ENCODE measurements around the gene HS6ST1.
"Not testable (repeated sequence)": the region's sequence is repeated elsewhere in the genome, so short reads cannot be mapped to it uniquely, and the experiment has no call there.

HS6ST1 gene

DNA sequence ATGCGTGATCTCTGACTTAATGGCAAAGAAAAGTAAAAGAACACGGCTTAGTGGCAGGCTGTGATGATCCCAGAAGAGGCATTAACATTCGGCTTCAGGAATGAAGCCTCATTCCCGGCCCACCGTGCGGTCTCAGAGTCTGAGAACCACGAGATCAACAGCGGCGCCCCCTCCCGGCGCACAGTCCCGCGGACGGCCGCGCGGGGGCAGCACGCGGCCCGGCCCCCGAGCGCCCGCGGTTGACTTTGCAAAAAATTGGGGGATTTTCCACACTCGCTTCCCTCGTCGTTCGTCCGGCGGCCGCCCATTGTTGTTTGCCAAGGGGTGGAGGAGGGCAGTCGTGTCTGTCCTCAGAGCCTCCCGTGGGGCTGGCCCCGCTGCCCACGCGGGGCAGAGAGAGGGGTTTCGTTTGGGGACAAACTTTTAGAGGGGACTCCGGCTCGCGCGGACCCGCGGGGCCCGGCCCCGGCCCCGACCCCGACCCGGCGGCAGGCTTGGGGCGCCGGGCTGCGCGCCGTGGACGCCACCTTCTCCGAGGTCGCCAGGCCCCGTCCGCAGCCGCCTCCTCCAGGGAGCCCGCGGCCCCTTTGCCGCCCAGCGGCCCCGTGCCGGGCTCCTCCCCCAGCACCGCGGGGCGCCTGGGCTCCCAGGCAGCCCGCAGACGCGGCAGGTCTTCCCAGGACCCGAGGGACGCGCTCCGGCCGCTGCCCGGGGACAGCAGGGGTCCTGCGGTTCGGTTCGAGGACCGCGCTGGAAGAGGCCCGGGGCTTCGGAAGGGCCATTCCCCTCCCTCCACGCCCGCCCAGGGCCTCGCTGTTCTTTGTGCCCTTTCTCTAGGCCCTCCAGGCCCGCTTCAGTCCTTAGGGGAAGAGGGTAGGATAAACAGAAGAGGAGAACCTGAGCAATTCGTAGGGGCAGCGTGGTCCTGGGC lies 3.4 kb upstream of the HS6ST1 start:
- Mint-ChIP-seq H3K27ac (no peak overlapping the region), H3K4me1 (peaks cover 9% of the 10 kb centered on the region)

DNA sequence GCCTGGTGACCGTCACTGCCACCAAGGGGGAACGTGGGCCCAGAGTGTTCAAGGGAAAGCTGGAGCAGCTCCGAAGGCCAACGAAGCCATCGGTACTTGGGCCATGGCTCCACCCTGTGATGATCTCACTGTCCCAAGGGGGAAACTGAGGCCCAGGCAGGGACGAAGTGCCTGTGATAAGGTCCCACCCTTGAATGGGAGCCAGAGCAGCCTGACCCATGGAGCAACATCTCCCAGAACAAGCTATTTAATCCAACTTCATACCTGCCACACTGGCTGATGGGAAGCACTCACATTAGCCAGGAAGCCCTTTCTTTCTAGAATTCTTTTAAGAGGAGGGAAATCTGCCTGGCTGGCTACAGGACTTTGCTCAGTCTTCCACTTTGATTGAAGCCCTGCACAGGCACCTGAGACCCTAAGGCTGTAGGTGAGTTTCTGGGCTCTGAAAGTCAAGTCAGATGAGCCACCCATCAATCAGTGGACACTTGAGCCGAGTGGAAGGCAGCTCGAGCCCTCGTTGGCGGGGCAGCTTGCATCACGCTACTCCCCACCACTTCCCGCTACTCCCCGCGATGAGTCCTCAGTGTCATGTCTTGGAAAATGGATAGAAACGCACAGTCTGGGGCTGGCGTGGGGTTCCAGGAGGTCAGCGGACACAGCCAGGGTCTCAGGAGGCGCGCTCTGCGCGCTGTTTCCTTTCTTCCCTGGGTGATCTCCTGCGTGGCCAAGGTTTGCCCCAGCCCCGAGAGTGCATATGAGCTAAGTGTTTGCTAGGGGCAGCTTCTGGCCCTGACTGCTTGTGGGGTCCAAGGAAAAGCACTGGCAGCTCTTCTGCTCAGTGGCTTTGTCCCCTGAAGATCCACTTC lies 2.5 kb upstream of the HS6ST1 start:
- no peak for ATAC-seq (ENCODE audit: low read depth)
- Mint-ChIP-seq H3K27me3 (peaks cover 2% of the 10 kb centered on the region), H3K4me3 (peak overlapping the region; percentile 82), H3K36me3 (no peaks in the 10 kb centered on the region), H3K27ac (no peak overlapping the region), H3K4me1 (peaks cover 16% of the 10 kb centered on the region), H3K9me3 (no peaks in the 10 kb centered on the region)
- peak in 1 of 2 donors; percentile 12 for DNase-seq (ENCODE audit: low spot score in 2 of 2)

More for the DNA sequence above, 3.4 kb upstream of the HS6ST1 start:
- H3K9me3 Mint-ChIP-seq, result no peaks in the 10 kb centered on the region
- peak overlapping the region; percentile 82 for H3K4me3 Mint-ChIP-seq
- ATAC-seq (ENCODE audit: low read depth) (peak; percentile 52), DNase-seq (ENCODE audit: low spot score in 2 of 2) (peak; percentile 89)
- H3K36me3 Mint-ChIP-seq, result no peaks in the 10 kb centered on the region
- peaks cover 2% of the 10 kb centered on the region for H3K27me3 Mint-ChIP-seq

DNA sequence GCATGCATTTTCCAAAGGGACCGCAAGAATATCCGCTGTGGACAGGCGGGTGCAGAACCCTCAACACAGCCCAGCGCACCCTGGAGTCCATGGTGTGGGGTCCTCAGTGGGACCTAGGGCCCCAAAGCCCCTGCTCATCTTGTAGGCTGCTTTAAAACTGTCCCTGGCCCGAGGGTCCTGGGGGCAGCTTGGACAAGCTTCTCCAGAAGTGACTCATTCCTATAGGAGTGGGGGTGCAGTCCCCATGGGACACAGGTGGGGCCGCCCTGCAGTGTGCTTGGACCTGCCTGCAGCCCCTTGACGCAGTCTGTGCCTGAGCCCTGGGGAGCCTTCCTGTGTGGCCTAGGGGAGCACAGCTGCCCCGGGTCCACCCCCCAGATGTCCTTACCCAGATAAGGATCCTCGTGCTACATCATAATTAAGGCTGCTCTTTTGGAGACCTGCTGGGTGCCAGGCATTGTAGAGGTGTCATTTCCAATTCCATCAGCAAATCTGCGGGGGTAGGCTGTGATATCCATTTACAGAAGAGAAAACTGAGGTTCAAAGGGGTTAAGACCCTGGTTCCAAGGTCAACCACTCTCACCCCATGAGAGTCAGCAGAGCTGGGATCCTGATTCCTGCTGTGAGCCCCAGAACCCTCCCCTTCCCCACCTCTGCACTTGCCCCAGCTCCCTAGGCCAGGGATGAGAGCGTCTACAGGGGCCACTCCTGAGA lies 1.7 kb upstream of the HS6ST1 start:
- Mint-ChIP-seq H3K27me3 (peaks cover 2% of the 10 kb centered on the region), H3K36me3 (peaks cover 1% of the 10 kb centered on the region), H3K4me3 (peak overlapping the region; percentile 72), H3K9me3 (no peaks in the 10 kb centered on the region), H3K4me1 (peaks cover 18% of the 10 kb centered on the region), H3K27ac (no peak overlapping the region)
- DNase-seq (ENCODE audit: low spot score in 2 of 2) (peak in 1 of 2 donors; percentile 11), ATAC-seq (ENCODE audit: low read depth) (no peak)

DNA sequence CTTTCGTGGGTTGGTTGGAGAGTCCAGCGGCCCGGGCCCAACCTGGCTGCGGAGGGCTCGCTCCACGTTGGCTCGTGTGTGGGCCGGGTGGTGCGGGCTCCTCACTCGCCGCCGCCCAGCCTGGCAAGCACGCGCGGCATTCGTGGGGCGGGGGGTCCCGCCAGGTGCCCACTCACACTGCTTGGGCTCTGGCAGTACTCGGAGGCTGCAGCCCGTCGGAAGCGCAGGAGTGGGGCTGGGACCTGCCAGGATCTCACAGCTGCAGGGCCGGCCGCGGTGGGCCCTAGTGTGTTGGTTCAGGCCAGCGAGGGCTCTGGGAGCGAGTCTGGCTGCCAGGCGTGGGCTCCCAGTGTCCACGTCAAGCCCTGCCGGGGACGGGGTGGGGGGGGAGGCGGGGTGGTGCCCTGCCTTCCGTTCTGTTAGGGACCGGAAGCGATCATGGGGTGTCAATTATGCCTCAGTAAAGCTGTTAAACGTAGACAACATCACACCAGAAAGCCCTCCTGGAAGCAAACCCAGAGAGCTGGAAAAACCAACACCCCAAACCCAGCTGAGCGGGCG lies 1.0 kb upstream of the HS6ST1 start:
- peak overlapping the region; percentile 72 for H3K4me3 Mint-ChIP-seq
- ATAC-seq (ENCODE audit: low read depth) (no peak), DNase-seq (ENCODE audit: low spot score in 2 of 2) (peak in 1 of 2 donors; percentile 16)
- H3K36me3 Mint-ChIP-seq, result peaks cover 5% of the 10 kb centered on the region
- peaks cover 23% of the 10 kb centered on the region for H3K4me1 Mint-ChIP-seq
- H3K27me3 Mint-ChIP-seq, result peaks cover 2% of the 10 kb centered on the region
- H3K9me3 Mint-ChIP-seq, result no peaks in the 10 kb centered on the region
- H3K27ac Mint-ChIP-seq, result no peak overlapping the region

DNA sequence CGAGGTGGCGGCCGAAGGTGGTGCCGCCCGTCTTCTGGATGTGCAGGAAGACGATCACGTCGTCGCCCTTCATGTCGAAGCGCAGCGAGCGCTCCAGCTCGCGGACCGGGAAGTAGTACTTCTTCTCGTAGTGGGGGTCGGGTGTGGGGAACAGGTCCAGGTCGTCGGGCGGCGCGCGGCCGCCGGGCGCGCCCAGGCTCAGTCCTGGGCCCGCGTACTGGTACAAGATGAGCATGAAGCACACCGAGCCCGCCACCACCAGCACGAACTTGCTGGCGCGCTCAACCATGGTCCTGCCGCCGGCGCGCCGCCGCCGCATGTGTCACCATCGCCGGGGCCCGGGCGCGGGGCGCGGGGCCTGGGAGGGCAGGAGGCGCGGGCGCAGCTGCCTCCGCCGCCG lies 423 bp downstream of the HS6ST1 start:
- not testable (repeated sequence) for H3K27me3 Mint-ChIP-seq

DNA sequence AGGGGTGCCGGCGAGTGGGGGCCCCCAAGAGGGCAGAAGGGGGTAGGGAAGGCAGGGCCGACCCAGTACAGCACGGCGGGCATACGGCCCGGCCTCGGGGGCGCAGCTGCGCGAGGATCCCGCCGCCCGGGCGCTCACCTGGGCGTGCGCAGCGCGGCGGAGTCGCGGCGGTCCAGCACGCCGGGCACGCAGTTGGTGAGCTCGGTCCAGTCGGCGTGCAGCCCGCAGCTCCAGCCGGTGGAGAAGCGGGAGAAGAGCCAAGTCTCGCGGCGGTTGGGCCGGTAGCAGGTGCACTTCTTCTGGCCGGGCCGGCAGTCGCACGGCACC lies 806 bp downstream of the HS6ST1 start:
- not testable (repeated sequence) for H3K9me3 Mint-ChIP-seq; DNase-seq (ENCODE audit: low spot score in 2 of 2); H3K36me3 Mint-ChIP-seq; ATAC-seq (ENCODE audit: low read depth); H3K27me3 Mint-ChIP-seq
- H3K4me1 Mint-ChIP-seq, result peaks cover 29% of the 10 kb centered on the region
- peak overlapping the region; percentile 86 for H3K27ac Mint-ChIP-seq
- H3K4me3 Mint-ChIP-seq, result peak overlapping the region; percentile 97

More for the DNA sequence above, 423 bp downstream of the HS6ST1 start:
- H3K27ac Mint-ChIP-seq, H3K9me3 Mint-ChIP-seq, H3K36me3 Mint-ChIP-seq: not testable (repeated sequence)
- Mint-ChIP-seq H3K4me1 (peaks cover 29% of the 10 kb centered on the region), H3K4me3 (peak overlapping the region; percentile 67)
- ATAC-seq (ENCODE audit: low read depth), result peak; percentile 11
- peak in 1 of 2 donors; percentile 43 for DNase-seq (ENCODE audit: low spot score in 2 of 2)

DNA sequence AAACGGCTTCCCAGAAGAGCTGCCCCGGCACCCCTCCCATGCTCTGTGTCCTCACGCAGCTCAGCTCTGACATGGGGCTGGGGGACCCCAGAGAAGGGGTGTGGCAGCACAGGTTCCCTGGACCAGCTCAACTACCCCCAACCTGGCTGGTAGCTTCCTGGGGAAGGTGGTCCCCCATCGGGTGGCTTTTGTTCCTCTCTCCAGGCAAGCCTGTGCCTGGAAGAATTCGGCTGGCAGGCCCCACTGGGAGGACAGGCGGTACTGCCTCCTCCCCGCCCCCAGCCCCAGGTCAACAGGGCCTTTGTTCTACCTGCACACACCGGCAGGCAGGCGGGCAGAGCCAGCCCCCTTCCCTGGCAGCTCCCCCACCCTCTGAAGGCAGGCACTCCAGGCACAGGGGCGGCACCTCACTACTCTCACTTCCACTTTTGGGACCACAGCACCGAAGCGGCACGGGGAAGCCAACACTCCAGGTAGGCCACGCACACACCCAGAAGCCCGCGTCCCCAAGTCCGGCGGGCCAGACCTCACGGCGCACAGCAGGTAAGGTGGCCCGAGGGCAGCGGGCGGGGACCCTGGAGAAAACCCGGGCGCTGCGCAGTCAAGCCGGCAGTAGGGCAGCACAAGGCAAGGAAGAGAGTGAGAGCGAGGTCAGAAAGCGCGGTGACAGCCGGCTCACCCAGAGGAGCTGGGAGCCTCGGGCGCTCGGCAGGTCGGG lies 1.3 kb downstream of the HS6ST1 start:
- peak overlapping the region; percentile 97 for H3K4me3 Mint-ChIP-seq
- H3K27ac Mint-ChIP-seq, result peak overlapping the region; percentile 86
- ATAC-seq (ENCODE audit: low read depth) (peak; percentile 70), DNase-seq (ENCODE audit: low spot score in 2 of 2) (peak; percentile 72)
- H3K4me1 Mint-ChIP-seq, result peaks cover 31% of the 10 kb centered on the region
- peaks cover 2% of the 10 kb centered on the region for H3K27me3 Mint-ChIP-seq
- no peaks in the 10 kb centered on the region for H3K9me3 Mint-ChIP-seq
- peaks cover 8% of the 10 kb centered on the region for H3K36me3 Mint-ChIP-seq

DNA sequence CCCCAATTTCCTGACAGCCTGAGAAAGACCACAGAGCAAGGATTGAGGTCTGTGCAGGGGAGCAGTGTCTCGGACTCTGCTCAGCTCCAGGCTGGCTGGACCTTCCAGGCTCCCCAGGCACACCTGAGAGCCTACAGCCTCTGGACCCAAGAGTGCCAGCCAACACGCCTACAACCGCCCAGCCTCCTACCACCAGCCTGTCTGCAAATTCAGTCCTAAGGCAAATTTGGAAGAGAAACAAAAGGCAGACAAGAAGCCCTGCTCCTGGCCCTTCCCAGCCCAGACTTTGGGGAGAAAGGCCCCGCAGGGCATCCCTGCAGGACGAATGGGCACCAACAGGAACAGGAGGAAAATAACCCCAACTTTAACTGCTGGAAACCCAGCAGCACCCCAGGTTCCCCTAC lies 1.9 kb downstream of the HS6ST1 start:
- Mint-ChIP-seq H3K4me1 (peaks cover 33% of the 10 kb centered on the region), H3K27ac (no peak overlapping the region), H3K4me3 (peak overlapping the region; percentile 97), H3K36me3 (peaks cover 8% of the 10 kb centered on the region), H3K9me3 (no peaks in the 10 kb centered on the region), H3K27me3 (peaks cover 2% of the 10 kb centered on the region)
- ATAC-seq (ENCODE audit: low read depth), result no peak
- DNase-seq (ENCODE audit: low spot score in 2 of 2), result peak in 1 of 2 donors; percentile 9

DNA sequence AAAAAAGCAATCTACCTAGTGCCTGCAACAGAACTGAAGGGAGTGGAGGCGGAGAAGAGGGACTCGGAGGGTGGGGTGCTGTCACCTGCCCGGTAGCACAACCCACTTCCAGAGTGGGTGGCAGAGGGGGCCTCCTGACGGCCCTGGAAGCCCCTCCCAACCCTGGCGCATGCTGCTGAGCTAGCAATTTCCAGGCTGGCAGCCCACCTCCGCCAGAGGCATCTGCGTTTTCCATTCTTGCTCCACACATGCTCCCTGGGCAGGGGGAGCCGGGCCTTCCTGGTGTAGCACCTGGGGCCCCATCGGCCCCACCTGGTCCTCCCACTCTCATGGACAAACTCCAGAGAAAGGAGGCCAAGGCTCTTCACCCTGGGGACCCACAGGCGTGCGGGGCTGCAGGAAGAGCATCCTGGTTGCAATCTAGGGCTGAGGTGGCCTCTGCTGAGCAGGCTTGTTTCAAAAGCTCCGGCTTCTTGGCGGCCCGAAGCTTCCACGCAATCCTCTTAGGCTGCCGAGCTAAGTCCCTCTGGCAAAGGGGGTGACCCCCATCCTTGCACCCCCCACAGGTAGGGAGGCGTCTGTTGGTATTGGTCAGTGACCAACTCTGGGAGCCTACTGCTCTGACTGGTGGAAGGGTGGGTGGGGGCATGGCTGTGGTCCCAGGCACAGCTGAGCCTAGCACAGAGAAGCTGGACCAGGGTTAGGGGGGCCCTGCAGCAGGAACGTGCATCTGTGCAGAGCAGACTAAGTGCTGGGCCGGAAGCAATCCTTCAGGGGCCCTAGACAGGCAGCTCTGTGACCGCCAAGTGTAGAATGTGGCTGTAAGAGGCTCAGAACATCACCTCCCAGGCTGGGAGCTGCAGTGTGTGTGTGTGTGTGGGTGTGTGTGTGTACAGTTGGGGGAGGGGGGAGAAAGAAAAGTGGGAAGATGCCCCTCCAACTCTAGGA lies 2.6 kb downstream of the HS6ST1 start:
- Mint-ChIP-seq H3K27me3 (no peaks in the 10 kb centered on the region), H3K27ac (no peak overlapping the region), H3K9me3 (no peaks in the 10 kb centered on the region), H3K36me3 (peaks cover 8% of the 10 kb centered on the region), H3K4me1 (peaks cover 34% of the 10 kb centered on the region), H3K4me3 (peak overlapping the region; percentile 97)
- ATAC-seq (ENCODE audit: low read depth), result no peak
- peak in 1 of 2 donors; percentile 9 for DNase-seq (ENCODE audit: low spot score in 2 of 2)

DNA sequence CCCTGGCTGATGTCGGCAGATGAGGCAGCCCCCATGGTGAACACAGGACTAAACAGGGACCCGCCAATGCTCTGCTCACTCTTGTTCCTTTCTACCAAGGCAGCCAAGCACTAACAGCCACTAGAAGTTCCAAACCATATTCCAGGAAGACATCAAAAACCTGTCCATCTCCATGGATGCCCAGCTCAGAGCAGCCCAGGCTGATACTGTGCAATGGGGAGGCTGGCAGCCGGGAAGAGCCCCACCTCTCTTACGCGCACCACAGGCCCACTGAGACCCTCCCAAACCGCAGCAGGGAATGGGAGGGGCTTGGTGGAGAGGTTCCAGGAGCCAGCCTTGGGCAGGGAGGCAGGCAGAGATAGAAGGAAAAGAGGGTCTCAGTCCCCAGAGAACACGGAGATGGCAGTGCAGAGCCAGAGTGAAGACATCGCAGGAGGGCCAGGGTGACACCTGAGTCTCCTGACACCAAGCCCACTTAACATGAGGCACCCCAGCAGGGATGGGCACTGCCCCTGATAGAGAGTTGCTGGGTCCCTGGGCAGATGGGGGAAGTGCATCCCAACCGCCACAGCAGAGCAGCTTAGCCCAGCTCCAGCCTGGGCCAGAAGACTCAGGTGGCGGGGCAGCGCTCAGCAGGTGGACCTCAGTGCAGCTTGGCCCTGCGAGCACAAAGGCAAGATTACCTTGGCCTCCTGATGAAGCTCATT lies 3.4 kb downstream of the HS6ST1 start:
- ATAC-seq (ENCODE audit: low read depth) (no peak), DNase-seq (ENCODE audit: low spot score in 2 of 2) (peak in 1 of 2 donors; percentile 9)
- peak overlapping the region; percentile 34 for H3K4me3 Mint-ChIP-seq
- H3K36me3 Mint-ChIP-seq, result peaks cover 11% of the 10 kb centered on the region
- H3K27ac Mint-ChIP-seq, result no peak overlapping the region
- H3K4me1 Mint-ChIP-seq, result peaks cover 37% of the 10 kb centered on the region
- no peaks in the 10 kb centered on the region for H3K27me3 Mint-ChIP-seq
- H3K9me3 Mint-ChIP-seq, result no peaks in the 10 kb centered on the region

DNA sequence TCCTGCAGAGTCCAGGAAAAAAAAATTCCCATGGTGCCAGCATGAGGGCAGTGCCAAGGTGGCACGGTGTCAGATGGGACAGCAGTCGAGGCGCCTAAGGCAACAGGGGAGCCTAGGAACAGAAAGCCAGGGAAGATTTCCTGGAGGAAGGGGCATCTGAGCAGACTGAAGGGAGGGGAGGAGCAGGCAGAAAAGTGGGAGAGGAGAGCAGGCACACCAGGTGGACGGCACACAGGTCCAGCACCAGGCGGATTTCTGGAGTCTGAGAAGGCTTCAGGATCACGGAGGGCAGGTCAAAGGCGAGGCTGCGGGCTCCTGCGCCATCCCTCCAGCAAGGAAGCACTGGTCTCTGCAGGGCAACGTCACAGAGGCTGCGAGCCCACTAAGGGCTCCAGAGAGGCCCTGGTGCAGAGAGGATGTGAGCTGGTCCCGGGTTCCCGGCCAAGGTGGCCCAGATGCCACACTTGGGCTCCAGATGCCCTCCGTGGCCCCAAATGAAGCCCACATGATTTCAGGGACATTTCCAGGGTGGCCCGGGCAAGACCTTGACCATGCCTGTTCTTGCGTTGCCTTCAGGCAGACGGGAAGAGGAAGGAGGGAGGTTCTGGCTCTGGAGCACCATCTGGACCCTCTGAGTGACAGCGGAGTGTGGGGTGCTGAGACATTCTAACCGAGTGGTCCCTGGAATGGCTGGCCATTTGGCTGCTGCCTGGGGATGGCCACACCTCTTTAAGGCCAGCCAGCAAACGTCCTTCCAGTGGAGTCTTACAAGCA lies 4.1 kb downstream of the HS6ST1 start:
- no peaks in the 10 kb centered on the region for H3K27me3 Mint-ChIP-seq
- H3K4me1 Mint-ChIP-seq, result peaks cover 40% of the 10 kb centered on the region
- no peak overlapping the region for H3K27ac Mint-ChIP-seq
- ATAC-seq (ENCODE audit: low read depth) (no peak), DNase-seq (ENCODE audit: low spot score in 2 of 2) (peak in 1 of 2 donors; percentile 9)
- H3K4me3 Mint-ChIP-seq, result no peak overlapping the region
- H3K36me3 Mint-ChIP-seq, result peaks cover 11% of the 10 kb centered on the region
- H3K9me3 Mint-ChIP-seq, result no peaks in the 10 kb centered on the region

All from memory B cell (primary cell).